ENCODE data around the gene TRPM1.

The TRPM1 gene

GRCh38 chr15:30962079-30962478 is 139.4 kb downstream of the TRPM1 start:
- DNase-seq: no peak

GRCh38 chr15:30958219-30958618 is 143.3 kb downstream of the TRPM1 start:
- no peak for DNase-seq

GRCh38 chr15:30956216-30957124 is 145.1 kb downstream of the TRPM1 start:
- no peak for DNase-seq

- no peak for DNase-seq
Measured at GRCh38 chr15:30954674-30955073, 146.9 kb downstream of the TRPM1 start.

GRCh38 chr15:30953731-30954378 is 147.7 kb downstream of the TRPM1 start:
- DNase-seq: peak; percentile 13

- no peak for DNase-seq
Measured at GRCh38 chr15:30953183-30953582, 148.3 kb downstream of the TRPM1 start.
